ENCODE data around the gene COL4A6. TPM values are rescaled to one million over a fixed set of nuclear protein-coding genes. Genes with fewer than 3 reads are reported as not detected.
"Not testable (repeated sequence)": the region's sequence is repeated elsewhere in the genome, so short reads cannot be mapped to it uniquely, and the experiment has no call there.

Gene COL4A6
- polyA plus RNA-seq, 2 donors = 5.0 to 5.9 TPM

DNA sequence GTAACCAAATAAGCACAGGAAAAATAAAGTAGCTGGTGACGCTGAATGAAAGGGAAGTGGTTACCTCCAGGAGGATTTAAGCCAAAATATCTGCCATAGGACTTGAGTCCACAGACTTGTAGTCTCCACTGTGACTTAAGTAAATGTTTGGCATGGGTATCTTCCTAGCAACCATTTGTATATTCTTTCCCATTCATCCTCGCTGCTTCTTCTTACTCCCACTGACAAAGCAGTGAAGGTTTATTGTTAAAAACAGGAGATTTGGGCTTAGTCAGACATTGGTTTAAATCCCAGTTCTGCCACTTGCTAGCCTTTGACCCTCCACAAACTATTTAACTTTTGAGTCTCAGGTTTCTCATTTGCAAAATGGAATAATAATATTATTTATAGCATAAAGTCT is 22.3 kb downstream of the COL4A6 start:
- H3K27me3 ChIP-seq (ENCODE audit: control insufficient read depth in 1 of 2, insufficient read depth in 2 of 2, low read length in 2 of 2) = peaks cover 0 to 2% of the 10 kb centered on the region in 2 donors
- H3K27ac ChIP-seq (ENCODE audit: low read depth in 2 of 2, low read length in 1 of 2) = no peak overlapping the region
- WGBS, 2 donors = 34 to 38% methylated on average over 2 of the region's 2 CpGs
- H3K9me3 ChIP-seq (ENCODE audit: control insufficient read depth in 2 of 2, insufficient read depth in 1 of 2, low read depth in 1 of 2, low read length in 1 of 2) = no peaks in the 10 kb centered on the region
- H3K4me3 ChIP-seq (ENCODE audit: low read depth in 1 of 2, low read length in 2 of 2) = no peak overlapping the region
- H3K4me1 ChIP-seq (ENCODE audit: control insufficient read depth in 2 of 2, insufficient read depth in 2 of 2, low read length in 1 of 2) = no peaks in the 10 kb centered on the region
- H3K36me3 ChIP-seq (ENCODE audit: control insufficient read depth in 2 of 2, insufficient read depth in 2 of 2, low read length in 1 of 2) = no peaks in the 10 kb centered on the region

DNA sequence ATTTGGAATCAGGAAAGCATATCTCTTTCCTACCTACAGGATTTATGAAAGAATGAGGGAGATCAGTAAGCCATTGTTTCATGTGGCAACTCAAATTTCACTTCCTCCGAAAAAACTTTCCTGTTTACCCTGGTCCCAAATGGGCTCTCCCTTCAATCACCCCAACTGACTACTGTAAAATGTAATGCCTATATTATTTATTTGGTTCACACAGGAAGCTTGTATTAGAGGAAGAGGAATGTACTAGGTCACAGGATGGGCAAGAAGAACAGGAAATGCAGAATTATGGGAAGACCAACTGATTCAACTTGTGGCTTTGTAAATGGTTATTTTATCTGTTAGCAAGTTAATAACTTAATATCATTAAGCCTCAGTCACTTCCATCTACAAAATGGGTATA is 23.1 kb downstream of the COL4A6 start:
- H3K27me3 ChIP-seq (ENCODE audit: control insufficient read depth in 1 of 2, insufficient read depth in 2 of 2, low read length in 2 of 2) = peaks cover 0 to 2% of the 10 kb centered on the region in 2 donors
- H3K36me3 ChIP-seq (ENCODE audit: control insufficient read depth in 2 of 2, insufficient read depth in 2 of 2, low read length in 1 of 2) = no peaks in the 10 kb centered on the region
- WGBS, 2 donors = 46 to 59% methylated on average over 1 of the region's 1 CpG
- no peak overlapping the region for H3K27ac ChIP-seq (ENCODE audit: low read depth in 2 of 2, low read length in 1 of 2)
- H3K4me3 ChIP-seq (ENCODE audit: low read depth in 1 of 2, low read length in 2 of 2) = no peak overlapping the region
- no peaks in the 10 kb centered on the region for H3K4me1 ChIP-seq (ENCODE audit: control insufficient read depth in 2 of 2, insufficient read depth in 2 of 2, low read length in 1 of 2)
- H3K9me3 ChIP-seq (ENCODE audit: control insufficient read depth in 2 of 2, insufficient read depth in 1 of 2, low read depth in 1 of 2, low read length in 1 of 2) = no peaks in the 10 kb centered on the region

DNA sequence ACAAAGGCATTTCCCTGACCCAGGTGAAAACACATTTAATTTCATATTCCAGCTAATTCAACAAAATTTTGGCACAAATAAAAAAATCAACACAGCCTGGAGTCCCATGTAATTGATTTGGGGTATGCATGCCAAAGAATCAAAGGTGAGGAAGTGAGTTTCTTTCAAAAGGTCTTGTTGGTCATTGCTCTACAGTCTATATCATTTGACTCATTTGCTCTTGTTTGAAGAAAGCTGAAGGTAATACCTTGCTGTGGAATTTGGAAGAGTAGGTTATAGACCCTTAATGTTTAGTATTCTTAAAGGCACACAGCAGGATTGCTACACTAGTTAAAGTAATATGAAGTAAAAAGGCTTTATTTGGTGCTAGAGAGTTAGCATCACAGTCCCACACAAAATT is 25.4 kb downstream of the COL4A6 start:
- H3K27ac ChIP-seq (ENCODE audit: low read depth in 2 of 2, low read length in 1 of 2) = no peak overlapping the region
- H3K9me3 ChIP-seq (ENCODE audit: control insufficient read depth in 2 of 2, insufficient read depth in 1 of 2, low read depth in 1 of 2, low read length in 1 of 2) = no peaks in the 10 kb centered on the region
- no peak overlapping the region for H3K4me3 ChIP-seq (ENCODE audit: low read depth in 1 of 2, low read length in 2 of 2)
- H3K4me1 ChIP-seq (ENCODE audit: control insufficient read depth in 2 of 2, insufficient read depth in 2 of 2, low read length in 1 of 2) = no peaks in the 10 kb centered on the region
- H3K36me3 ChIP-seq (ENCODE audit: control insufficient read depth in 2 of 2, insufficient read depth in 2 of 2, low read length in 1 of 2) = no peaks in the 10 kb centered on the region
- peaks cover 0 to 2% of the 10 kb centered on the region in 2 donors for H3K27me3 ChIP-seq (ENCODE audit: control insufficient read depth in 1 of 2, insufficient read depth in 2 of 2, low read length in 2 of 2)

DNA sequence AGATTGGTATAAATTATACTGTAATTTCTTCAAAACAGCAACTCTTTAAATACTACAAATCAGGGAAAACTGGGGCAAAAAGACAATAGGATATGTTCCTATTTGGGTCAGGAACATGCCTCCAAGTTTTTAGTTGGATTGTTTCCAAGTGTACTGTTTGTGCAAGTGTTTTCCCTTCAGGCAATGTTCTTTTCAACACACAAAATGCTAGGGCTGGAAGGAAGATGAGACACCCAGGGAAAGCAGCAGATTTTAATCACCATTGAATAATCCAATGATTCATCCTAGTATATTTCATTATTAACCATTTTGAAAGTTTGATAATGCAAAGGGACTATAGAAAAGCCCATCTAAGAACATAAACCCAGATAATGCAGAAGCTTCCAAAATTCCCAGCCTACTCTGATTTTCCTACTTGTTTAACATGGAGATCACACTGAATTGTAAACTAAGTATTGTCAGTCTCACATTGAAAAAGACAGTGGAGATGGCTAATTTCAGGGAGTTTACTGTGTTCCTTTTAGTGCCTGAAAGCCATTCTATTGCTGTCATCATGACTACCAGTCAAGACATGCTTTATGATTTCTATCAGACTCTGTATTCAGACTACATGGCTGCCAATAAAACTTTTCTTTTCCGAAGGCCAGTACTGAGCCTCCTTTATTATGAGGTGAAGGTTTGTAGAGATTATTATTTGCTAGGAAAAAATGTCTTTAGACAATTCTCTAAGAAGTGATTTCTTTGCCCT is 38.6 kb downstream of the COL4A6 start:
- Histone ChIP-seq H3K4me3 (ENCODE audit: low read depth in 1 of 2, low read length in 2 of 2) (no peak overlapping the region), H3K9me3 (ENCODE audit: control insufficient read depth in 2 of 2, insufficient read depth in 1 of 2, low read depth in 1 of 2, low read length in 1 of 2) (no peaks in the 10 kb centered on the region), H3K27me3 (ENCODE audit: control insufficient read depth in 1 of 2, insufficient read depth in 2 of 2, low read length in 2 of 2) (no peaks in the 10 kb centered on the region), H3K4me1 (ENCODE audit: control insufficient read depth in 2 of 2, insufficient read depth in 2 of 2, low read length in 1 of 2) (no peaks in the 10 kb centered on the region), H3K36me3 (ENCODE audit: control insufficient read depth in 2 of 2, insufficient read depth in 2 of 2, low read length in 1 of 2) (no peaks in the 10 kb centered on the region), H3K27ac (ENCODE audit: low read depth in 2 of 2, low read length in 1 of 2) (no peak overlapping the region)
- WGBS, 2 donors = 51 to 52% methylated on average over 1 of the region's 1 CpG

DNA sequence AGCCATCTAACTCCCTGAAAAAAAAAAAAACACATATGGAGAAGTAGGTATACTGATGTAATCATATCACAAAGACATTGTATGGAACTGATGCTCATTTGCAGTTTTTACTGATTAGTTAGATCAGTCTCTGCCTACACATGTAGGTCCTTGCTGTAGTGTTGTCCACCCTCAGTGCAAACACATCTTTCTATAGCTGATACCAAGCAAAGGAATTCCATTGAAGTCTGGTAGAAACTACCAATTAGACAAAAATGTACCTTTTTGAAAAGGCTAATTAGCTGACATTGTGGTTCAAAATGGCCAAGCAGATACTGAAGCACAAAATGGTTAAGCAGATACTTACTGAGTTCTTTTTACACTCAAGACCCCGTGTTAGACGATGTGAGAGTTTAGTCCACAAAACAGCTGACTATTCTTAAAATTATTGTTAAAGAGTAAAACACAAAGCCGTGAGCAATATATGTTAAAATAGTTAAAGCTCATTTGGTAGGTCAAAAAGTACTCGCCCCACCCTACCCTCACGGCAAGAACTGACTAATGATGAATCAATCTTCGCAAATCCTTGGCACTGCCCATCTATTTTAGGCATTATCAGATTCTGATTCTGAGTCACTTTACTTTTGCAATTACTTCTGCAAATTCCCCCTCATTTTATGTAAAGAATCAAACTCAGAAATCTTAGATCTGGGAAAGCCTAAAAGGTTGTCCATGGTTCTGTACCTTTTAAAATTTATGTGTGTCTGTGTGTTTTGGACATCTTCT is 40.4 kb downstream of the COL4A6 start:
- Histone ChIP-seq H3K36me3 (ENCODE audit: control insufficient read depth in 2 of 2, insufficient read depth in 2 of 2, low read length in 1 of 2) (no peaks in the 10 kb centered on the region), H3K9me3 (ENCODE audit: control insufficient read depth in 2 of 2, insufficient read depth in 1 of 2, low read depth in 1 of 2, low read length in 1 of 2) (no peaks in the 10 kb centered on the region), H3K4me3 (ENCODE audit: low read depth in 1 of 2, low read length in 2 of 2) (no peak overlapping the region), H3K4me1 (ENCODE audit: control insufficient read depth in 2 of 2, insufficient read depth in 2 of 2, low read length in 1 of 2) (no peaks in the 10 kb centered on the region), H3K27ac (ENCODE audit: low read depth in 2 of 2, low read length in 1 of 2) (no peak overlapping the region), H3K27me3 (ENCODE audit: control insufficient read depth in 1 of 2, insufficient read depth in 2 of 2, low read length in 2 of 2) (no peaks in the 10 kb centered on the region)
- WGBS, 2 donors = 48 to 55% methylated on average over 6 of the region's 6 CpGs

DNA sequence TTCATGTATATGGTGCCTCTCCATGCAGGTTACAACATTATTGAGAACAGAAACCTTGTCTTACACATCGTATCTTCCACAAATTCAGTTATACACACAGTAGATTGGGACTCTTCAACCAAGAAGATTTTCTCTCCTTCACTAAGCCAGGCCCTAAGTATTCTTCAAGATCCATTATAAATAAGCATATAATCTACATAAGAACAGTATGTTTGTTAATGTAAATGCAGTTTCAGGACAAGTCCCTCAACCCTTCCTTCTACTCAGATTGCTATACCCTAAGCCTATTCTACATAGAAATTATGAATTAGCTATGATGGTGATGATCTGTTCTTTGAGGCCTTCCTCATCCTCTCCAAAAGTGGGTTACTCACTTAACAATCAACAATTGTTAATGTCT is 41.2 kb downstream of the COL4A6 start:
- no peak overlapping the region for H3K27ac ChIP-seq (ENCODE audit: low read depth in 2 of 2, low read length in 1 of 2)
- no peak overlapping the region for H3K4me3 ChIP-seq (ENCODE audit: low read depth in 1 of 2, low read length in 2 of 2)
- H3K27me3 ChIP-seq (ENCODE audit: control insufficient read depth in 1 of 2, insufficient read depth in 2 of 2, low read length in 2 of 2) = no peaks in the 10 kb centered on the region
- no peaks in the 10 kb centered on the region for H3K36me3 ChIP-seq (ENCODE audit: control insufficient read depth in 2 of 2, insufficient read depth in 2 of 2, low read length in 1 of 2)
- no peaks in the 10 kb centered on the region for H3K4me1 ChIP-seq (ENCODE audit: control insufficient read depth in 2 of 2, insufficient read depth in 2 of 2, low read length in 1 of 2)
- H3K9me3 ChIP-seq (ENCODE audit: control insufficient read depth in 2 of 2, insufficient read depth in 1 of 2, low read depth in 1 of 2, low read length in 1 of 2) = no peaks in the 10 kb centered on the region
- WGBS, 2 donors = 73 to 88% methylated on average over 1 of the region's 1 CpG

DNA sequence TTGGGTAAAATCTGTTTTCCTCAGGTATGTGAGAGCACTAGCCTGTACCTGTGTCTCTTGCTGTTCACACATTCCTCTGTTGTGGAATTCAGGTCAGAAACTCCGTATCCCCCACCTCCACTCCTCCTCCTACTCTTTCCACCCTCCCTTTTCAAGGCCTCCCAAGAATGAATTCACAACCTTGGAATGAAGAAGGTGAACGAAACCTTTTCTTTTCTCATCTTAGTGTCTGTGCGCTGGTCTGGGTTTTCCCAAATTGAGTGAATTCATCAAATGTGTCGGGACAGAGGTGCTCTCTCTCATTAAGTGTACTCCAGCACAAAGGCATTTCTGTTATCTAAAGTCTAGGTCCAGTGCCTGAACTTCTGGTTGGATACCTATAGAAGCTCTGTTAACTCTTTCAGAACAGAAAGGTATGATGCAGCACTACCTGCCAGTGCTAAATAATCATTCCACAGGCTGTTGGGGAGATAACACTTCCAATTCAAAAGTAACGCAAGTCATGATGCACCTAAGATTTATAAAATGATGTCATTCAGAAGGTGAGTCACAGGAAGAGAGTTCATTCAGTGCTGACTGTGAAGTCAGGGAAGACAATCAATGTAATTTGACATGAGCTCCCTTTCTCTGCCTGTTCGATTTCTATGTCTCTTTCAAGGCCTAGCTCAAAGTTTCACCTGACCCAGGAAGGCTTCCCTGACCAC is 41.9 kb downstream of the COL4A6 start:
- H3K4me3 ChIP-seq (ENCODE audit: low read depth in 1 of 2, low read length in 2 of 2) = no peak overlapping the region
- no peak overlapping the region for H3K27ac ChIP-seq (ENCODE audit: low read depth in 2 of 2, low read length in 1 of 2)
- no peaks in the 10 kb centered on the region for H3K4me1 ChIP-seq (ENCODE audit: control insufficient read depth in 2 of 2, insufficient read depth in 2 of 2, low read length in 1 of 2)
- no peaks in the 10 kb centered on the region for H3K9me3 ChIP-seq (ENCODE audit: control insufficient read depth in 2 of 2, insufficient read depth in 1 of 2, low read depth in 1 of 2, low read length in 1 of 2)
- WGBS, 2 donors = 52 to 55% methylated on average over 6 of the region's 6 CpGs
- no peaks in the 10 kb centered on the region for H3K36me3 ChIP-seq (ENCODE audit: control insufficient read depth in 2 of 2, insufficient read depth in 2 of 2, low read length in 1 of 2)
- no peaks in the 10 kb centered on the region for H3K27me3 ChIP-seq (ENCODE audit: control insufficient read depth in 1 of 2, insufficient read depth in 2 of 2, low read length in 2 of 2)

DNA sequence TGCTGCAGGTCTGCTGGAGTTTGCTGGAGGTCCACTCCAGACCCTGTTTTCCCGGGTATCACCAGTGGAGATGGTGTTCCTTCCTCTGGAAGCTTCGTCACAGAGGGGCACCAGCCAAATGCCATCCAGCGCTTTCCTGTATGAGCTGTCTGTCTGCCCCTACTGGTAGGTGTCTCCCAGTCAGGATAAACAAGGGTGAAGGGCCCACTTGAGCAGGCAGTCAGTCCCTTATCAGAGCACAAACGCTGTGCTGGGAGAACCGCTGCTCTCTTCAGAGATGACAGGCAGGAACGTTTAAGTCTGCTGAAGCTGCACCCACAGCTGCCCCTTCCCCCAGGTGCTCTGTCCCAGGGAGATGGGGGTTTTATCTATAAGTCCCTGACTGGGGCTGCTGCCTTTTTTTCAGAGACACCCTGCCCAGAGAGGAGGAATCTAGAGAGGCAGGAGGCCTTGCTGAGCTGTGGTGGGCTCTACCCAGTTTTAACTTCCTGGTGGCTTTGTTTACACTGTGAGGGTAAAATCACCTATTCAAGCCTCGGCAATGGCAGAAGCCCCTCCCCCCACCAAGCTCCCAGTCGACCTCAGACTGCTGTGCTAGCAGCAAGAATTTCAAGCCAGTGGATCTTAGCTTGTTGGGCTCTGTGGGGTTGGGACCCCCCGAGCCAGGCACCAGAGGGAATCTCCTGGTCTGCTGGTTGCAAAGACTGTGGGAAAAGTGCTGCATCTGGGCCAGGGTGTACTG is 47.1 kb downstream of the COL4A6 start:
- not testable (repeated sequence) for H3K9me3 ChIP-seq (ENCODE audit: control insufficient read depth in 2 of 2, insufficient read depth in 1 of 2, low read depth in 1 of 2, low read length in 1 of 2); H3K4me1 ChIP-seq (ENCODE audit: control insufficient read depth in 2 of 2, insufficient read depth in 2 of 2, low read length in 1 of 2); H3K36me3 ChIP-seq (ENCODE audit: control insufficient read depth in 2 of 2, insufficient read depth in 2 of 2, low read length in 1 of 2); H3K4me3 ChIP-seq (ENCODE audit: low read depth in 1 of 2, low read length in 2 of 2); H3K27ac ChIP-seq (ENCODE audit: low read depth in 2 of 2, low read length in 1 of 2); H3K27me3 ChIP-seq (ENCODE audit: control insufficient read depth in 1 of 2, insufficient read depth in 2 of 2, low read length in 2 of 2)
- 54 to 74% methylated on average over 9 of the region's 9 CpGs for WGBS, 2 donors

- Histone ChIP-seq H3K27ac (ENCODE audit: low read depth in 2 of 2, low read length in 1 of 2) (no peak overlapping the region), H3K27me3 (ENCODE audit: control insufficient read depth in 1 of 2, insufficient read depth in 2 of 2, low read length in 2 of 2) (peaks cover 0 to 2% of the 10 kb centered on the region in 2 donors), H3K4me3 (ENCODE audit: low read depth in 1 of 2, low read length in 2 of 2) (no peak overlapping the region), H3K9me3 (ENCODE audit: control insufficient read depth in 2 of 2, insufficient read depth in 1 of 2, low read depth in 1 of 2, low read length in 1 of 2) (no peaks in the 10 kb centered on the region), H3K4me1 (ENCODE audit: control insufficient read depth in 2 of 2, insufficient read depth in 2 of 2, low read length in 1 of 2) (no peaks in the 10 kb centered on the region), H3K36me3 (ENCODE audit: control insufficient read depth in 2 of 2, insufficient read depth in 2 of 2, low read length in 1 of 2) (no peaks in the 10 kb centered on the region)
- 45 to 56% methylated on average over 1 of the region's 1 CpG for whole genome bisulfite sequencing, 2 donors
Observed at GRCh38 chrX:108384783-108385182, 53.4 kb downstream of the COL4A6 start.
